SK-N-SH treated with all-trans-retinoic acid at 6 μM for 48 hours (cell line): ENCODE data around the gene INPP4B.

Experiments
- ESRRG ChIP-seq: fragments of 250-450 bp; sonication (Bioruptor Pico); IDR thresholded peaks from 2 replicates; pipeline ENCODE4 v1.6.1; 2021; ENCODE audit warnings: mild to moderate bottlenecking
- OSR1 ChIP-seq: fragments of 250-450 bp; sonication (Bioruptor Pico); IDR thresholded peaks from 2 replicates; pipeline ENCODE4 v1.8.0; 2022; ENCODE audit warnings: moderate library complexity, mild to moderate bottlenecking, inconsistent platforms
- PATZ1 ChIP-seq: fragments of 250-450 bp; sonication (Bioruptor Pico); IDR thresholded peaks from 2 replicates; pipeline ENCODE4 v1.8.0; 2020; ENCODE audit warnings: mild to moderate bottlenecking, moderate library complexity, borderline replicate concordance
- PPARA ChIP-seq: fragments of 250-450 bp; sonication (Bioruptor Pico); IDR thresholded peaks from 2 replicates; pipeline ENCODE4 v1.5.0; 2020; ENCODE audit warnings: mild to moderate bottlenecking, borderline replicate concordance
- SNAI2 ChIP-seq: fragments of 250-450 bp; sonication (Bioruptor Pico); IDR thresholded peaks from 2 replicates; pipeline ENCODE4 v1.5.0; 2020; ENCODE audit warnings: mild to moderate bottlenecking, moderate library complexity
- ZFP30 ChIP-seq: fragments of 450-650 bp; formaldehyde crosslinking; IDR thresholded peaks from 2 replicates; pipeline ENCODE4 v1.5.0; 2022; ENCODE audit warnings: mild to moderate bottlenecking, moderate library complexity

- no peak for TF ChIP-seq SNAI2 (CRISPR knock-in tag)
- TF ChIP-seq PPARA (CRISPR knock-in tag), result no peak
- no peak for TF ChIP-seq ZFP30 (CRISPR knock-in tag)
- no peak for TF ChIP-seq ESRRG (CRISPR knock-in tag)
- TF ChIP-seq PATZ1 (CRISPR knock-in tag), result no peak
- TF ChIP-seq OSR1 (CRISPR knock-in tag), result no peak
Measured at GRCh38 chr4:142530728-142531127, 315.4 kb downstream of the INPP4B start.
